ENCODE results near the gene ARHGAP21. TPM values are rescaled to one million over a fixed set of nuclear protein-coding genes. Genes with fewer than 3 reads are reported as not detected.
A peak's percentile ranks its signal among the peaks of the same experiment; 100 is the strongest.

The ARHGAP21 gene
- total RNA-seq, 1 experiment from 2014 or later: 45.8 TPM

DNA sequence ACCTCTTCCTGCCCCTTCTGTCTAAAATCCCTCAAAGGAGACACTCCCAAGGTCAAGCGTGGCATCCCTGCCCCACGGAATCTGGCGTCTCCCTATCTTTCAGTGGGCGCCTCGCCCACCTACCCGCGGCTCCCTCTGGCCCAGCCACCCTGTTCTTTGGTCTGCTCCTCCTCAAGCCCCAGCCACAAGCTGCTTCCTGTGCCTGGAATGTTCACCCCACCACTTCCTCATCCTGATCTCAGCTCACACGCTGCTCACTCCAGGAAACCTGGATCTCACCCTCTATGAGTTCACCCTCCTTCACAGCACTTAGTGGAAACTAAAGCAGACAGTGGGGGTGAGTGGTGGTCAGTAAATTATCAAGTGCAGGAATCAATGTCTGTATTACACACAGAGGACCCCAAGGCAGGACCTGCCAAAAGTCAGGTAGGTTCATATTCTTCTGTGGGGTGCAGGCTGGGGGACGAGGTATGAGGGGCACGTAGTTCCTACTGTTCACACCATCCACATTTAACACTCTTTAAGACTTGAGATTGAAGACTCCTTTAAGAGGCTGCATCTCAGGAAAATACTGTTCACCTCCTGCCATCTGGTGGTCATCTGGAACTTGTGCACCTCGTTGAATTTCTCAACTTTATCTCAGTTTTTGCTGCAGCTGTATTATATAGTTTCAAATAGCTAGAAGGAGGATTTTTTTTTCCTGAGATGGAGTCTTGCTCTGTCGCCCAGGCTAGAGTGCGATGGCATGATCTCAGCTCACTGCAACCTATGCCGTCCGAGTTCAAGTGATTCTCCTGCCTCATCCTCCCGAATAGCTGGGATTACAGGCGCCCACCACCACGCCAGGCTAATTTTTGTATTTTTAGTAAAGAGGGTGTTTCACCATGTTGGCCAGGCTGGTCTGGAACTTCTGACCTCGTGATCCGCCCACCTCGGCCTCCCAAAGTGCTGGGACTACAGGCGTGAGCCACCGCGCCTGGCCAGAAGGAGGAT lies 166.6 kb downstream of the ARHGAP21 start:
- no TSS peak for BruUV-seq (replicated peaks)
- Histone ChIP-seq H3K4me1 (ENCODE audit: control insufficient read depth, insufficient read depth, low read length) (no peaks in the 10 kb centered on the region), H3K4me3 (ENCODE audit: low read depth in 2 of 2, low read length in 2 of 2) (no peak overlapping the region), H3K9me3 (ENCODE audit: control insufficient read depth, insufficient read depth, low read depth, low read length) (no peaks in the 10 kb centered on the region), H3K36me3 (ENCODE audit: control insufficient read depth, insufficient read depth, low read length) (no peaks in the 10 kb centered on the region), H3K27ac (ENCODE audit: low read length) (no peak overlapping the region), H3K27me3 (ENCODE audit: control insufficient read depth, insufficient read depth, low read length) (no peaks in the 10 kb centered on the region)
- ATAC-seq (peak; percentile 89), DNase-seq (ENCODE audit: low read depth, low spot score) (peak; percentile 42)
- in situ Hi-C loops (cut with HindIII; ENCODE audit: low pct_unique_long_range_greater_than_20kb, low sequenced_read_pairs): no loop called here
- ChIA-PET POLR2A (no interaction called here), CTCF (interaction anchor here (0.6 kb wide), 1 partner anchor 37 kb away, joined by 5 read pairs; no protein-coding TSS in a partner anchor)
- TF ChIP-seq, protein P1, sequence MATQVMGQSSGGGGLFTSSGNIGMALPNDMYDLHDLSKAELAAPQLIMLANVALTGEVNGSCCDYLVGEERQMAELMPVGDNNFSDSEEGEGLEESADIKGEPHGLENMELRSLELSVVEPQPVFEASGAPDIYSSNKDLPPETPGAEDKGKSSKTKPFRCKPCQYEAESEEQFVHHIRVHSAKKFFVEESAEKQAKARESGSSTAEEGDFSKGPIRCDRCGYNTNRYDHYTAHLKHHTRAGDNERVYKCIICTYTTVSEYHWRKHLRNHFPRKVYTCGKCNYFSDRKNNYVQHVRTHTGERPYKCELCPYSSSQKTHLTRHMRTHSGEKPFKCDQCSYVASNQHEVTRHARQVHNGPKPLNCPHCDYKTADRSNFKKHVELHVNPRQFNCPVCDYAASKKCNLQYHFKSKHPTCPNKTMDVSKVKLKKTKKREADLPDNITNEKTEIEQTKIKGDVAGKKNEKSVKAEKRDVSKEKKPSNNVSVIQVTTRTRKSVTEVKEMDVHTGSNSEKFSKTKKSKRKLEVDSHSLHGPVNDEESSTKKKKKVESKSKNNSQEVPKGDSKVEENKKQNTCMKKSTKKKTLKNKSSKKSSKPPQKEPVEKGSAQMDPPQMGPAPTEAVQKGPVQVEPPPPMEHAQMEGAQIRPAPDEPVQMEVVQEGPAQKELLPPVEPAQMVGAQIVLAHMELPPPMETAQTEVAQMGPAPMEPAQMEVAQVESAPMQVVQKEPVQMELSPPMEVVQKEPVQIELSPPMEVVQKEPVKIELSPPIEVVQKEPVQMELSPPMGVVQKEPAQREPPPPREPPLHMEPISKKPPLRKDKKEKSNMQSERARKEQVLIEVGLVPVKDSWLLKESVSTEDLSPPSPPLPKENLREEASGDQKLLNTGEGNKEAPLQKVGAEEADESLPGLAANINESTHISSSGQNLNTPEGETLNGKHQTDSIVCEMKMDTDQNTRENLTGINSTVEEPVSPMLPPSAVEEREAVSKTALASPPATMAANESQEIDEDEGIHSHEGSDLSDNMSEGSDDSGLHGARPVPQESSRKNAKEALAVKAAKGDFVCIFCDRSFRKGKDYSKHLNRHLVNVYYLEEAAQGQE (IDR thresholded peaks at IDR 0.05; ENCODE audit: insufficient read depth in 1 of 2, low read depth in 2 of 2, low read length in 1 of 2): no peak
- TF ChIP-seq TCF7L2 (IDR thresholded peaks at IDR 0.05; ENCODE audit: low read depth, low read length) (no peak), POLR2AphosphoS5 (IDR thresholded peaks at IDR 0.05; ENCODE audit: low read depth, low read length) (no peak), CTCF (IDR thresholded peaks at IDR 0.05) (peak; percentile 75), SIN3A (IDR thresholded peaks at IDR 0.05; ENCODE audit: borderline replicate concordance, insufficient read depth, low read depth, low read length) (no peak)
- intact Hi-C loops (cut with micrococcal nuclease; ENCODE audit: unreplicated experiment): no loop called here

GRCh38 chr10:24556126-24556749 lies 167.4 kb downstream of the ARHGAP21 start:
- Histone ChIP-seq H3K27ac (ENCODE audit: low read length) (no peak overlapping the region), H3K36me3 (ENCODE audit: control insufficient read depth, insufficient read depth, low read length) (no peaks in the 10 kb centered on the region), H3K4me3 (ENCODE audit: low read depth in 2 of 2, low read length in 2 of 2) (no peak overlapping the region), H3K4me1 (ENCODE audit: control insufficient read depth, insufficient read depth, low read length) (no peaks in the 10 kb centered on the region), H3K27me3 (ENCODE audit: control insufficient read depth, insufficient read depth, low read length) (no peaks in the 10 kb centered on the region), H3K9me3 (ENCODE audit: control insufficient read depth, insufficient read depth, low read depth, low read length) (no peaks in the 10 kb centered on the region)
- TF ChIP-seq CTCF (IDR thresholded peaks at IDR 0.05): no peak
- TF ChIP-seq, protein P1 (IDR thresholded peaks at IDR 0.05; ENCODE audit: insufficient read depth in 1 of 2, low read depth in 2 of 2, low read length in 1 of 2): no peak
- no peak for TF ChIP-seq TCF7L2 (IDR thresholded peaks at IDR 0.05; ENCODE audit: low read depth, low read length)
- TF ChIP-seq SIN3A (IDR thresholded peaks at IDR 0.05; ENCODE audit: borderline replicate concordance, insufficient read depth, low read depth, low read length): no peak
- TF ChIP-seq POLR2AphosphoS5 (IDR thresholded peaks at IDR 0.05; ENCODE audit: low read depth, low read length): no peak
- ATAC-seq (no peak), DNase-seq (ENCODE audit: low read depth, low spot score) (no peak)
- ChIA-PET POLR2A (no interaction called here), CTCF (no interaction called here)
- in situ Hi-C loops (cut with HindIII; ENCODE audit: low pct_unique_long_range_greater_than_20kb, low sequenced_read_pairs) (no loop called here), intact Hi-C loops (cut with micrococcal nuclease; ENCODE audit: unreplicated experiment) (no loop called here)
- no TSS peak for BruUV-seq (replicated peaks)
